Thymus (tissue), 11 donors: ENCODE results near the gene TELO2. TPM values are rescaled to one million over a fixed set of nuclear protein-coding genes. Genes with fewer than 3 reads are reported as not detected.
"Not testable (repeated sequence)": the region's sequence is repeated elsewhere in the genome, so short reads cannot be mapped to it uniquely, and the experiment has no call there.

Source experiments
- DNase-seq, 9 donors: peaks; one replicate each; pipeline ENCODE4 v3.0.0-alpha.2; 2013; ENCODE audit warnings: low spot score in 9 of 9, low read depth in 6 of 9, missing footprints in 1 of 9
- H3K27ac ChIP-seq, 2 donors: one replicate each; pipeline ENCODE4 v1.5.1; 2013; ENCODE audit warnings: control low read depth in 1 of 2, low read depth in 1 of 2, low read length in 1 of 2, mild to moderate bottlenecking in 1 of 2, moderate library complexity in 1 of 2
- H3K27me3 ChIP-seq, 2 donors: one replicate each; pipeline ENCODE4 v1.5.1; 2013; ENCODE audit warnings: low read length in 1 of 2; ENCODE audit not compliant: control insufficient read depth in 2 of 2, insufficient read depth in 1 of 2
- H3K36me3 ChIP-seq, 2 donors: one replicate each; pipeline ENCODE4 v1.5.1; 2013; ENCODE audit warnings: low read length in 1 of 2, mild to moderate bottlenecking in 1 of 2, moderate library complexity in 1 of 2; ENCODE audit not compliant: control insufficient read depth in 2 of 2, insufficient read depth in 2 of 2
- H3K4me1 ChIP-seq, 2 donors: one replicate each; pipeline ENCODE4 v1.5.1; 2013; ENCODE audit warnings: low read length in 2 of 2; ENCODE audit not compliant: control insufficient read depth in 2 of 2, insufficient read depth in 2 of 2
- H3K4me3 ChIP-seq, 2 donors: one replicate each; pipeline ENCODE4 v1.5.1; 2013; ENCODE audit warnings: low read length in 2 of 2, control low read depth in 1 of 2, mild to moderate bottlenecking in 1 of 2
- H3K9me3 ChIP-seq, 2 donors: one replicate each; pipeline ENCODE4 v1.5.1; 2013; ENCODE audit warnings: low read length in 1 of 2, mild to moderate bottlenecking in 1 of 2; ENCODE audit not compliant: control insufficient read depth in 2 of 2, insufficient read depth in 1 of 2
- WGBS: extraction: QIAGEN DNeasy Blood & Tissue Kit; methylation state at CpG from one replicate; pipeline ENCODE4 v1.1.7; 2013; 5-methylcytosine and 5-hydroxymethylcytosine counted together
- polyA plus RNA-seq: library from polyadenylated mRNA; stranded (reverse); fragments of 200-250 nt; gene quantifications from one replicate; pipeline ENCODE4 v1.2.3, GENCODE V29; 2013
- total RNA-seq: library from RNA; stranded (reverse); fragments of 120-200 nt; gene quantifications from one replicate; pipeline ENCODE4 v1.2.4, GENCODE V29; 2013
- donor health status: healthy.

The TELO2 gene
- total and polyA plus RNA-seq, 2 donors: 14.0 to 97.4 TPM

DNA sequence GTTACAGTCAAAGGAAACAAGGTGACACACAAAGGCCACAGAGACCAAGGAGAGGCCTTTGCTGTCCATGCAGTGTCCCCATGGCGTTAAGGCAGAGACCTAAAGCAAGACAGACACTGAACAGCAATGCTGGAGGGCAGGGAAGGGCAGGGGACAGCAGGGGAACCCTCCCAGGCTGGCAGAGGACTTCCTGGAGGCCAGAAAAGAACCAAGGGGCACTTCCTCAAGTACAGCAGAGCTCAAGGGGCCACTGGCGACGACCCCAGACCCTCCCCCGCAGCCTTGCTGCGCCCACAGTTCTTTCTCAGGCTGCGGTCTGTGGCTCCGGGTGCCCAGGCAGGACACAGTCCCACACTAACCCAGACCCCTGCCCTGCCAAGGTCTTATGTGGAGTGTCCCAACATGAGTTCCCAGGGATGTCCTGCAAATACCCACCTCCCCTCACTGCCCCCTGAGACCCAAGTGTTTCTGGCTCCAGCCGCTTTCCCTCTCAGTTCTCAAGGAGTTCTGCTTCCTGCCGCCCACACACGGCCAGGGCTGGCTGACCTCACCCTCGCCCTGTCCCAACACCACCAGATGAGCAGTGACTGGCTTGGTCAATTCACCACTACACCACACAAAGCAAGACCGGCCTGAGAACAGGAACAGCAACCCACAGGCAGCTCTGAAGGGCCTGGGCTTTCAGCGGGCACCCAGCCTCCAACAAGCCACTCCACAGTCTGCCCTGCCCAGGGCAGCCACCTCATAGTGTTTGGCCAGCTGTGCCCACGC lies 22.5 kb upstream of the TELO2 start:
- no peak overlapping the region for H3K4me3 ChIP-seq
- H3K27ac ChIP-seq: no peak overlapping the region
- H3K27me3 ChIP-seq: no peaks in the 10 kb centered on the region
- WGBS: 89% methylated on average over 14 of the region's 14 CpGs
- no peak for DNase-seq
- H3K4me1 ChIP-seq: peaks cover 10 to 13% of the 10 kb centered on the region in 2 donors
- H3K36me3 ChIP-seq: peaks cover 0 to 5% of the 10 kb centered on the region in 2 donors
- H3K9me3 ChIP-seq: no peaks in the 10 kb centered on the region

DNA sequence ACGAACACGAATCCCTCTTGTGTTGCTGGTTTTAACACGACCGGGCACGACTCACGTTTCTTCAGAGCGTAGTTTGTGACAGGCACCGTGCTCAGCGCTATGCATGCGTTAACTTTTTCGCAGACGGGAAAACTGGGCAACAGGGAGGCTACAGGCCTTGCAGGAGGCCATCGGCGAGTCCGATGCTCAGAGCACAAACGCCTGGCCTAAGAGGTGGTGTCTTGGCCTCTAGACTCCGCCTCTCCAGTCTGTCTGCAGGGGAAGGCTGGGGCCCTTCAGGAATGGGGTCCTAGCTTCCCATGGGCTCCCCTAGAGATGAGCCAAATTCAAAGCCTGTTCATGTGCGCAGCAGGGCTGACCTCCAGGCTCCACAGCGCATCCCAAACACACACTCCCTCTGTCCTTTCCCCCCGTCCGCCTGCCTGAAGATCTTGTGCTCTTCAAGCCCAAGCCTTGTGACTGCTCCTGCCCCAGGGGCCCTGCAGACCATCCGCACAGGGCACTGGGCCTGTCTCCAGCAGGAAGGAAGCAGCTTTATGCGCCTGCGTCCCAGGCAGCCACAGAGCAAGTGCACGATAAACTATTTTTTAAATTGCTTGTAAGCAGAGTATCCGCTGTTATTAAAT lies 21.5 kb upstream of the TELO2 start:
- DNase-seq: no peak
- peaks cover 0 to 5% of the 10 kb centered on the region in 2 donors for H3K36me3 ChIP-seq
- H3K27ac ChIP-seq: peak overlapping the region in 1 of 2 donors; percentile 25
- H3K9me3 ChIP-seq: no peaks in the 10 kb centered on the region
- no peaks in the 10 kb centered on the region for H3K27me3 ChIP-seq
- H3K4me1 ChIP-seq: peaks cover 10 to 15% of the 10 kb centered on the region in 2 donors
- WGBS: 62% methylated on average over 26 of the region's 26 CpGs
- no peak overlapping the region for H3K4me3 ChIP-seq

DNA sequence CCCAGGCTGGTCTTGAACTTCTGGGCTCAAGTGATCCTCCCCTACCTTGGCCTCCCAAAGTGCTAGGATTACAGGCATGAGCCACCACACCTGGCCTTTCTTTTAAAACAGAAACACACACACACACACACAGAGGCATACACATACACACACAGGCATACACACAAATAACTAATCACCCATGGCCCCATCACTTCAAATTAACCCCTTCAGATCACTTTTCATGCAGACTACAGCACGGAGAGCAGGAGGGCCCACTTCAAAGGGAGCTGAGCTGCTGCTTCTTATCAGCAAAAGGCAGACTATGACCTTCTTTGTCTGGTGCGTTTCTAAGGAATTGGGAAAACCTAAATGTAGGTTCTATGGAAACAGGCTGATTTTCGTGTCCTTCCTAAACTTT lies 20.2 kb upstream of the TELO2 start:
- Histone ChIP-seq H3K9me3 (no peaks in the 10 kb centered on the region), H3K27ac (no peak overlapping the region), H3K36me3 (peaks cover 0 to 5% of the 10 kb centered on the region in 2 donors), H3K4me1 (peaks cover 10 to 15% of the 10 kb centered on the region in 2 donors), H3K4me3 (no peak overlapping the region), H3K27me3 (no peaks in the 10 kb centered on the region)
- no peak for DNase-seq
- WGBS: 93% methylated on average over 3 of the region's 3 CpGs

DNA sequence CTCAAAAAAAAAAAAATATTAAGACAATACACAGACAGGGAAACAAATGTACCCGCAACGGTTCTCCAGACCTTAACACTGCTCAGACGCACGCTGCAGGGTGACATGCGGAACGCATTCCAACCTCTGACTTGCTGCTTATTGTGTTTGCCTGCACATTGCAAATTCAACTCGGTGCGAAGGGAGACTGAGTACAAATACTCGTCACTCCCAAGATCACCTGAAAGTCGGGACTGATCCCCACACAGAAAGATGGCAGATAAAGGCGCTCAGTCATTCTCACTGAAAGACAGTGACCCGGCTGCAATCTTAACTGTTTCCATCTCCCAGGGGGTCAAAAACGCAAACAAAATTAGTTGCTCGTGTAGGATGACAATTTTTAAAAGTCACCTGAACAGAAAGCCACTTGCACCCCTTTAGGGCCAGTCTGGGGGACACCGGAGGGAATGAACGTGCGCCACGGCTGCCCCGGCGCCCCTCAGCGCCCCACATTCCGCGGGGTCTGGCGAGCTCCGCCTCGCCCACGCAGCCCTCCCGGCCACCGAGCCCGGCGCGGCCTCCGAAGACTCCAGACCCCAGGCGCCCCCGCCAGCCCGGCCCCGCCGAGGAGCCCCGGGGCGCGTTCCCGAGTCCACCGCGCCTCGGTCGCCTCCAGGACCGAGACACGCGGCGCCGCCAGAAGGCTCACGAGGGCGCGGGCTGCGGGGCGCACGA lies 18.9 kb upstream of the TELO2 start:
- 10% methylated on average over 57 of the region's 57 CpGs for WGBS

GRCh38 chr16:1474796-1475551 lies 18.2 kb upstream of the TELO2 start, which contains the start of gene CLCN7:
Gene CLCN7 (minus strand): TSS chr16:1475028. CDS start chr16:1474974, 54 bp downstream.
- Histone ChIP-seq H3K9me3 (peaks cover 0 to 2% of the 10 kb centered on the region in 2 donors), H3K27me3 (no peaks in the 10 kb centered on the region), H3K36me3 (peaks cover 0 to 5% of the 10 kb centered on the region in 2 donors), H3K4me3 (peak within 1 kb of the TSS; percentile 71 to 88), H3K4me1 (peaks cover 10 to 15% of the 10 kb centered on the region in 2 donors), H3K27ac (peak within 1 kb of the TSS; percentile 76 to 90)
- peak; percentile 53 to 90 (median 80) for DNase-seq
- under 1% methylated on average over 99 of the region's 99 CpGs for WGBS

More for the DNA sequence above, 18.9 kb upstream of the TELO2 start:
- H3K36me3 ChIP-seq: peaks cover 0 to 5% of the 10 kb centered on the region in 2 donors
- no peaks in the 10 kb centered on the region for H3K27me3 ChIP-seq
- peak overlapping the region; percentile 71 to 88 for H3K4me3 ChIP-seq
- peak overlapping the region in 1 of 2 donors; percentile 74 for H3K27ac ChIP-seq
- peaks cover 0 to 2% of the 10 kb centered on the region in 2 donors for H3K9me3 ChIP-seq
- DNase-seq: peak in 3 of 9 donors; percentile 10 to 22 (median 18)
- H3K4me1 ChIP-seq: peaks cover 10 to 15% of the 10 kb centered on the region in 2 donors

DNA sequence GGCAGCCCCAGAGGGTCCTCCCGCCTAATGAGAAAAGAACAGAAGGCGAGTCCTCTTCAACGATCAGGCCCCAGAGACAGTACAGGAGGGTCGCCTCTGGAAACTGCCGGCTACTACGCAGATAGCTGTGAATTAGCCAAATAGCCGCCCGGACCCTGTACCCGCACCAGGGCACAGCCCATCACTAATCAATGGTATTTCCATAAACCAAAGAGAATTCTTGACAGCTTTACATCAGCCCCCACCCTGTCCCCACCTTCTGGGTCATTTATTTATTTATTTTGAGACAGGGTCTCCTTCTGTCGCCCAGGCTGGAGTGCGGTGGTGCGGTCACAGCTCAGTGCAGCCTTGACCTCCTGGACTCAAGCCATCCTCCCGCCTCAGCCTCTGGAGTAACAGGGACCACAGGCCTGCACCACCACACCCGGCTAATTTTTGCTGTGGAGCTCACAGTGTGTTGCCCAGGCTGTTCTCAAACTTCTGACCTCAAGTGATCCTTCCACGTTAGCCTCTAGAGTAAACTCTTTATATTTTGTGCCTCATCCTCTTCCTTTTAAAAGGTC lies 17.5 kb upstream of the TELO2 start:
- Histone ChIP-seq H3K36me3 (peaks cover 0 to 5% of the 10 kb centered on the region in 2 donors), H3K4me3 (peak overlapping the region; percentile 71 to 88), H3K27me3 (no peaks in the 10 kb centered on the region), H3K27ac (peak overlapping the region; percentile 76 to 90), H3K4me1 (peaks cover 10 to 15% of the 10 kb centered on the region in 2 donors), H3K9me3 (peaks cover 0 to 2% of the 10 kb centered on the region in 2 donors)
- no peak for DNase-seq
- WGBS: 75% methylated on average over 15 of the region's 15 CpGs

GRCh38 chr16:1477033-1477432 lies 16.1 kb upstream of the TELO2 start:
- Histone ChIP-seq H3K9me3 (peaks cover 0 to 2% of the 10 kb centered on the region in 2 donors), H3K27ac (no peak overlapping the region), H3K4me1 (peaks cover 7 to 20% of the 10 kb centered on the region in 2 donors), H3K27me3 (no peaks in the 10 kb centered on the region), H3K4me3 (no peak overlapping the region), H3K36me3 (no peaks in the 10 kb centered on the region)
- no peak for DNase-seq
- 93% methylated on average over 10 of the region's 10 CpGs for WGBS

- not testable (repeated sequence) for DNase-seq, H3K27ac ChIP-seq, H3K4me3 ChIP-seq, H3K27me3 ChIP-seq, H3K36me3 ChIP-seq, H3K9me3 ChIP-seq
- H3K4me1 ChIP-seq: peaks cover 2 to 14% of the 10 kb centered on the region in 2 donors
- WGBS: 97% methylated on average over 9 of the region's 9 CpGs
These were observed 14.2 kb upstream of the TELO2 start for GRCh38 chr16:1478937-1479336.
